ENCODE results near the gene PCNX3.

- TF ChIP-seq, protein P1, sequence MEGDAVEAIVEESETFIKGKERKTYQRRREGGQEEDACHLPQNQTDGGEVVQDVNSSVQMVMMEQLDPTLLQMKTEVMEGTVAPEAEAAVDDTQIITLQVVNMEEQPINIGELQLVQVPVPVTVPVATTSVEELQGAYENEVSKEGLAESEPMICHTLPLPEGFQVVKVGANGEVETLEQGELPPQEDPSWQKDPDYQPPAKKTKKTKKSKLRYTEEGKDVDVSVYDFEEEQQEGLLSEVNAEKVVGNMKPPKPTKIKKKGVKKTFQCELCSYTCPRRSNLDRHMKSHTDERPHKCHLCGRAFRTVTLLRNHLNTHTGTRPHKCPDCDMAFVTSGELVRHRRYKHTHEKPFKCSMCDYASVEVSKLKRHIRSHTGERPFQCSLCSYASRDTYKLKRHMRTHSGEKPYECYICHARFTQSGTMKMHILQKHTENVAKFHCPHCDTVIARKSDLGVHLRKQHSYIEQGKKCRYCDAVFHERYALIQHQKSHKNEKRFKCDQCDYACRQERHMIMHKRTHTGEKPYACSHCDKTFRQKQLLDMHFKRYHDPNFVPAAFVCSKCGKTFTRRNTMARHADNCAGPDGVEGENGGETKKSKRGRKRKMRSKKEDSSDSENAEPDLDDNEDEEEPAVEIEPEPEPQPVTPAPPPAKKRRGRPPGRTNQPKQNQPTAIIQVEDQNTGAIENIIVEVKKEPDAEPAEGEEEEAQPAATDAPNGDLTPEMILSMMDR (IDR thresholded peaks at IDR 0.05), result no peak
- TF ChIP-seq POLR2A (IDR thresholded peaks at IDR 0.05), result no peak
Measured at GRCh38 chr11:65641297-65642013, 25.9 kb downstream of the PCNX3 start.
